Pancreas (tissue), 10 donors: ENCODE measurements around the gene PPDPF. TPM values are rescaled to one million over a fixed set of nuclear protein-coding genes. Genes with fewer than 3 reads are reported as not detected.
A peak's percentile ranks its signal among the peaks of the same experiment; 100 is the strongest.

ENCODE experiments used
- ATAC-seq, 4 donors: fragments of 200-7000 bp; cut with Tn5 transposase; one replicate each; pipeline versions ENCODE4 v1.8.0 to v1.9.1; 2020; ENCODE audit warnings: mild to moderate bottlenecking in 4 of 4, moderate library complexity in 4 of 4
- DNase-seq, 6 donors: peaks; one replicate each; pipeline ENCODE4 v3.0.0-alpha.2; 2020
- FAIRE-seq: peaks from 2 replicates; lab custom pipeline; 2012; peaks lifted over from hg19 to GRCh38; lab: Jason Lieb, UNC
- H3K27ac ChIP-seq, 4 donors: fragments of 200-600 bp; sonication (generic); 1 replicate in 3 of 4; 2 replicates in 1 of 4; pipeline versions ENCODE4 v1.5.0 to v1.8.0; 2020
- H3K27me3 ChIP-seq, 4 donors: fragments of 200-600 bp; one replicate each; pipeline ENCODE4 v1.8.0; 2021
- H3K36me3 ChIP-seq, 3 donors: fragments of 200-600 bp; sonication (generic) in 1 of 3; one replicate each; pipeline versions ENCODE4 v1.5.0 to v1.8.0; 2020 to 2021
- H3K4me1 ChIP-seq, 3 donors: fragments of 200-600 bp; one replicate each; pipeline ENCODE4 v1.8.0; 2021
- H3K4me3 ChIP-seq, 4 donors: fragments of 200-600 bp; sonication (generic) in 2 of 4; one replicate each; pipeline versions ENCODE4 v1.5.0 to v1.8.0; 2020 to 2021
- H3K9me3 ChIP-seq, 4 donors: fragments of 200-600 bp; one replicate each; pipeline ENCODE4 v1.8.0; 2021
- WGBS, 2 donors: extraction: QIAGEN DNeasy Blood & Tissue Kit; methylation state at CpG; one replicate each; pipeline ENCODE4 v1.1.7; 2013; 5-methylcytosine and 5-hydroxymethylcytosine counted together
- intact Hi-C, 3 donors: fragments of 100-400 bp; cut with DNase I; formaldehyde crosslinking; loops; one replicate each; pipeline versions ENCODE4 v1.11.1 to v1.14.2; 2022
- polyA plus RNA-seq, 2 donors: library from polyadenylated mRNA; stranded (reverse); fragments of 200-250 nt; gene quantifications; one replicate each; pipeline ENCODE4 v1.2.3, GENCODE V29; 2013
- total RNA-seq, 6 donors: library from RNA; stranded (reverse); fragmentation: NEBNext Ultra II Directional in 4 of 6; extraction: Animal tissue kit (Norgen Biotek cat#: 25700) in 4 of 6; gene quantifications; one replicate each; pipeline versions ENCODE4 v1.2.1 to v1.2.4, GENCODE V29; 2021 to 2023
- TF ChIP-seq, protein P1 (sequence below), 4 donors: fragments of 200-600 bp; sonication (generic) in 3 of 4; IDR thresholded peaks; one replicate each; pipeline versions ENCODE4 v1.5.0 to v1.8.0; 2021; ENCODE audit warnings: antibody characterized with exemption in 4 of 4
- donor health status: healthy with polysubstance abuse.
- donor health status: DM: no; HTN: no; CAD: no; lungs with moderate emphysema.
- donor health status: DM: no; HTN: no; CAD: no.
- donor health status: control.
- donor health status: control.
- donor health status: Bipolar disorder and iron deficiency.
- donor health status: DM: yes; HTN: yes; CAD: no.
- donor health status: DM: no; HTN: no; CAD: no.
- donor health status: DM: no; HTN: no; CAD: no.
- donor health status: DM: yes; HTN: yes; CAD: no.

Gene PPDPF
- total and polyA plus RNA-seq, 8 donors, result 77.7 to 224 (median 155) TPM

- no peak overlapping the region for H3K27ac ChIP-seq
- DNase-seq (no peak), FAIRE-seq (no peak)
Observed at GRCh38 chr20:63544241-63544957, 23.8 kb downstream of the PPDPF start.

DNA sequence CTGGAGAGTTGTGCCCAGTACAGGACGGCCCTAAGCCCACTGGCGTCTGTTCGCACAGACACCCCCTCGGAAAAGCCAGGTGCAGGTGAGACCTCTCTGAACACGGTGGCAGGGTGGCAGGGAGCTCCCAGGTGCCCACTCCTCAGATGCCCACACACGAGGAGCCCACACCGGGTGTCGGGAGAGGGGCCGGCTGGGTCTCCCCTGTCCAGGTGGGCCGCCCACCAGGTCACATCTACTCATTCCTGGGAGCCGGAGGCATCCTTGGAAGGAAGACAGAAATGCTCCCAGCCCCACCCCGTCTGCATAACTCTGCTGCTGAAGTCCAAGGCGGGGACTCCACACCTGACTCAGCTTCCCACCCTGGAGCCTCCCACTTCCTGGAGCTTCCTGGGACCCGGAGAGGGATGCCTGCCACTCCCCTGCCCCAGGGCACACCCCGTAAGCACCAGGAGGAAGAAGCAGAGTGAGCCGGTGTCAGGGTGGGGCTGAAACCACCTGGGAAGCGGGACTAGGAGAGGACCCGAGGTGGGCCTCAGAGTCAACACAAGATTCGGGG, 24.5 kb downstream of the PPDPF start:
- Histone ChIP-seq H3K4me1 (no peaks in the 10 kb centered on the region), H3K27ac (no peak overlapping the region), H3K4me3 (no peak overlapping the region), H3K36me3 (no peaks in the 10 kb centered on the region), H3K27me3 (no peaks in the 10 kb centered on the region), H3K9me3 (no peaks in the 10 kb centered on the region)
- TF ChIP-seq, protein P1, sequence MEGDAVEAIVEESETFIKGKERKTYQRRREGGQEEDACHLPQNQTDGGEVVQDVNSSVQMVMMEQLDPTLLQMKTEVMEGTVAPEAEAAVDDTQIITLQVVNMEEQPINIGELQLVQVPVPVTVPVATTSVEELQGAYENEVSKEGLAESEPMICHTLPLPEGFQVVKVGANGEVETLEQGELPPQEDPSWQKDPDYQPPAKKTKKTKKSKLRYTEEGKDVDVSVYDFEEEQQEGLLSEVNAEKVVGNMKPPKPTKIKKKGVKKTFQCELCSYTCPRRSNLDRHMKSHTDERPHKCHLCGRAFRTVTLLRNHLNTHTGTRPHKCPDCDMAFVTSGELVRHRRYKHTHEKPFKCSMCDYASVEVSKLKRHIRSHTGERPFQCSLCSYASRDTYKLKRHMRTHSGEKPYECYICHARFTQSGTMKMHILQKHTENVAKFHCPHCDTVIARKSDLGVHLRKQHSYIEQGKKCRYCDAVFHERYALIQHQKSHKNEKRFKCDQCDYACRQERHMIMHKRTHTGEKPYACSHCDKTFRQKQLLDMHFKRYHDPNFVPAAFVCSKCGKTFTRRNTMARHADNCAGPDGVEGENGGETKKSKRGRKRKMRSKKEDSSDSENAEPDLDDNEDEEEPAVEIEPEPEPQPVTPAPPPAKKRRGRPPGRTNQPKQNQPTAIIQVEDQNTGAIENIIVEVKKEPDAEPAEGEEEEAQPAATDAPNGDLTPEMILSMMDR (IDR thresholded peaks at IDR 0.05), result no peak
- intact Hi-C loops, result loop anchor here in 1 of 3 donors (10.0 kb wide), 1 partner anchor 420 kb away; the partner anchor contains the start of gene ZNF512B
- peak in 2 of 4 donors; percentile 5 to 12 for ATAC-seq
- FAIRE-seq, result no peak
- no peak for DNase-seq
- WGBS, 2 donors, result 57 to 71% methylated on average over 19 of the region's 19 CpGs

More at GRCh38 chr20:63544241-63544957, 23.8 kb downstream of the PPDPF start:
- intact Hi-C loops, result loop anchor here in 1 of 3 donors (10.0 kb wide), 1 partner anchor 420 kb away; the partner anchor contains the start of gene ZNF512B
- H3K4me1 ChIP-seq, result no peaks in the 10 kb centered on the region
- no peak overlapping the region for H3K4me3 ChIP-seq
- H3K9me3 ChIP-seq, result no peaks in the 10 kb centered on the region
- ATAC-seq, result no peak
- no peaks in the 10 kb centered on the region for H3K27me3 ChIP-seq
- TF ChIP-seq, protein P1 (IDR thresholded peaks at IDR 0.05), result no peak
- no peaks in the 10 kb centered on the region for H3K36me3 ChIP-seq
- WGBS, 2 donors, result 59 to 62% methylated on average over 27 of the region's 27 CpGs

DNA sequence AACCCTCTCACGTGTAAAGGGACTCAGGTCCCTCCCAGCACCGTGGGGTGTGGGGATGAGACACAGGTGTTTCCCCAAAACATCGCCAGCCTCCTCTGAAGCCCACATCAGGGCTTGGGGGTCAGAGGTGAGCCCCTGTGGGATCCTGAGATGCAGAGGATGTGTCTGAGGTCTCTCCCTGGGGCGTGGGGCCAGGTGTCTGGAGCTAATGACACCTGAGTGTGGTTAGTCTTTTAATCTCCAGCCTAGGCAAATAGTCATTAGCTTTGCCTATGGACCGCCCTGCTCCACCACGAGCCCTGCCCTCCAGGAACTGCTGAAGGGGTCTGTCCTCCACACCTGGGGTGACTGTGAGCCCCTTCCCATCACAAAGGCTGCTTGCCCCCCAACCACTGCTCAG, 25.2 kb downstream of the PPDPF start:
- Histone ChIP-seq H3K36me3 (no peaks in the 10 kb centered on the region), H3K4me3 (no peak overlapping the region), H3K4me1 (no peaks in the 10 kb centered on the region), H3K9me3 (no peaks in the 10 kb centered on the region), H3K27ac (no peak overlapping the region), H3K27me3 (no peaks in the 10 kb centered on the region)
- ATAC-seq (no peak), DNase-seq (no peak), FAIRE-seq (no peak)
- TF ChIP-seq, protein P1 (IDR thresholded peaks at IDR 0.05), result no peak
- WGBS, 2 donors, result 51 to 55% methylated on average over 6 of the region's 6 CpGs
- intact Hi-C loops, result loop anchor here in 1 of 3 donors (10.0 kb wide), 1 partner anchor 419 kb away; the partner anchor contains the start of gene ZNF512B

- Histone ChIP-seq H3K4me1 (no peaks in the 10 kb centered on the region), H3K27ac (no peak overlapping the region), H3K9me3 (no peaks in the 10 kb centered on the region), H3K4me3 (no peak overlapping the region), H3K36me3 (no peaks in the 10 kb centered on the region), H3K27me3 (no peaks in the 10 kb centered on the region)
- intact Hi-C loops, result loop anchor here in 1 of 3 donors (10.0 kb wide), 1 partner anchor 418 kb away; the partner anchor contains the start of gene ZNF512B
- 64 to 84% methylated on average over 18 to 20 of the region's 20 CpGs for WGBS, 2 donors
- no peak for ATAC-seq
- no peak for FAIRE-seq
- no peak for DNase-seq
- TF ChIP-seq, protein P1 (IDR thresholded peaks at IDR 0.05), result no peak
Observed at GRCh38 chr20:63546256-63546955, 25.8 kb downstream of the PPDPF start.
